A673 (cell line): ENCODE data around the gene GOLGA1.

Experiments
- EZH2 ChIP-seq: fragments of 200-600 bp; sonication (generic); IDR thresholded peaks from 2 replicates; pipeline ENCODE4 v1.6.1; 2017; ENCODE audit warnings: borderline replicate concordance, low read depth, mild to moderate bottlenecking, mixed read lengths, antibody characterized with exemption, low read length; ENCODE audit not compliant: poor library complexity, severe bottlenecking
- TF ChIP-seq, protein P1 (sequence below): fragments of 300-800, 200-600 bp; sonication (generic); conservative IDR thresholded peaks from 2 replicates; pipeline ENCODE4 v1.5.1; 2017; ENCODE audit warnings: low read depth, mild to moderate bottlenecking, antibody characterized with exemption, low read length, moderate library complexity, mixed read lengths

- TF ChIP-seq, protein P1, sequence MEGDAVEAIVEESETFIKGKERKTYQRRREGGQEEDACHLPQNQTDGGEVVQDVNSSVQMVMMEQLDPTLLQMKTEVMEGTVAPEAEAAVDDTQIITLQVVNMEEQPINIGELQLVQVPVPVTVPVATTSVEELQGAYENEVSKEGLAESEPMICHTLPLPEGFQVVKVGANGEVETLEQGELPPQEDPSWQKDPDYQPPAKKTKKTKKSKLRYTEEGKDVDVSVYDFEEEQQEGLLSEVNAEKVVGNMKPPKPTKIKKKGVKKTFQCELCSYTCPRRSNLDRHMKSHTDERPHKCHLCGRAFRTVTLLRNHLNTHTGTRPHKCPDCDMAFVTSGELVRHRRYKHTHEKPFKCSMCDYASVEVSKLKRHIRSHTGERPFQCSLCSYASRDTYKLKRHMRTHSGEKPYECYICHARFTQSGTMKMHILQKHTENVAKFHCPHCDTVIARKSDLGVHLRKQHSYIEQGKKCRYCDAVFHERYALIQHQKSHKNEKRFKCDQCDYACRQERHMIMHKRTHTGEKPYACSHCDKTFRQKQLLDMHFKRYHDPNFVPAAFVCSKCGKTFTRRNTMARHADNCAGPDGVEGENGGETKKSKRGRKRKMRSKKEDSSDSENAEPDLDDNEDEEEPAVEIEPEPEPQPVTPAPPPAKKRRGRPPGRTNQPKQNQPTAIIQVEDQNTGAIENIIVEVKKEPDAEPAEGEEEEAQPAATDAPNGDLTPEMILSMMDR, result no peak
- TF ChIP-seq EZH2, result no peak
Measured at GRCh38 chr9:124880501-124880900, 60.4 kb downstream of the GOLGA1 start.
